Keratinocyte (primary cell): ENCODE data around the gene CRLF2. TPM values are rescaled to one million over a fixed set of nuclear protein-coding genes. Genes with fewer than 3 reads are reported as not detected.

Experiments used
- DNase-seq: peaks from one replicate; pipeline ENCODE4 v3.0.0-alpha.2; 2011; ENCODE audit warnings: low read depth, missing footprints, low spot score
- FAIRE-seq: peaks from 2 replicates; lab custom pipeline; 2011; peaks lifted over from hg19 to GRCh38; lab: Jason Lieb, UNC
- H2AFZ ChIP-seq: 2 replicates; pipeline ENCODE4 v1.6.0; 2012; ENCODE audit warnings: low read length, control low read depth, inconsistent platforms; ENCODE audit not compliant: control insufficient read depth
- H3K27ac ChIP-seq: 2 replicates; pipeline ENCODE4 v1.5.1; 2011; ENCODE audit warnings: low read length; ENCODE audit not compliant: control insufficient read depth, insufficient read depth
- H3K27me3 ChIP-seq: 3 replicates; pipeline ENCODE4 v1.6.0; 2011; ENCODE audit warnings: low read length; ENCODE audit not compliant: control insufficient read depth, insufficient read depth; ENCODE audit errors: extremely low read depth
- H3K36me3 ChIP-seq, 2 experiments: 2 replicates in 1 of 2; 3 replicates in 1 of 2; pipeline ENCODE4 v1.5.1; 2011; ENCODE audit warnings: low read length in 2 of 2, mild to moderate bottlenecking in 1 of 2; ENCODE audit not compliant: control insufficient read depth in 2 of 2, insufficient read depth in 2 of 2; ENCODE audit errors: extremely low read depth in 1 of 2
- H3K4me1 ChIP-seq: 3 replicates; pipeline ENCODE4 v1.5.1; 2011; ENCODE audit warnings: low read length; ENCODE audit not compliant: control insufficient read depth, insufficient read depth; ENCODE audit errors: extremely low read depth
- H3K4me2 ChIP-seq: 3 replicates; pipeline ENCODE4 v1.6.0; 2011; ENCODE audit warnings: low read depth, low read length; ENCODE audit not compliant: control insufficient read depth, insufficient read depth; ENCODE audit errors: extremely low read depth
- H3K4me3 ChIP-seq, 3 experiments: fragments of 200-600 bp in 1 of 3; sonication (generic) in 1 of 3; 2 replicates in 2 of 3; 3 replicates in 1 of 3; pipeline ENCODE4 v1.5.1; 2011 to 2016; ENCODE audit warnings: low read length in 3 of 3, mild to moderate bottlenecking in 3 of 3, control low read depth in 2 of 3, inconsistent platforms in 1 of 3, low read depth in 1 of 3, mixed read lengths in 1 of 3, mixed run types in 1 of 3, moderate library complexity in 1 of 3; ENCODE audit not compliant: control insufficient read depth in 2 of 3, insufficient read depth in 2 of 3; ENCODE audit errors: extremely low read depth in 1 of 3
- H3K79me2 ChIP-seq: 2 replicates; pipeline ENCODE4 v1.6.0; 2012; ENCODE audit warnings: low read length; ENCODE audit not compliant: control insufficient read depth, insufficient read depth
- H3K9ac ChIP-seq: 3 replicates; pipeline ENCODE4 v1.6.0; 2011; ENCODE audit warnings: low read length; ENCODE audit not compliant: control insufficient read depth, insufficient read depth; ENCODE audit errors: extremely low read depth
- H3K9me1 ChIP-seq: 3 replicates; pipeline ENCODE4 v1.6.0; 2011; ENCODE audit warnings: low read length; ENCODE audit not compliant: control insufficient read depth, insufficient read depth; ENCODE audit errors: extremely low read depth
- H3K9me3 ChIP-seq: 2 replicates; pipeline ENCODE4 v1.5.1; 2012; ENCODE audit warnings: low read depth, low read length; ENCODE audit not compliant: control insufficient read depth
- H4K20me1 ChIP-seq: 3 replicates; pipeline ENCODE4 v1.6.0; 2011; ENCODE audit warnings: low read length; ENCODE audit not compliant: control insufficient read depth, insufficient read depth; ENCODE audit errors: extremely low read depth
- EZH2 ChIP-seq: IDR thresholded peaks from one replicate; pipeline ENCODE4 v1.6.1; 2012; ENCODE audit warnings: inconsistent platforms, mild to moderate bottlenecking, low read length, moderate library complexity
- dilution Hi-C: fragments of 300-500 bp; cut with MboI; formaldehyde crosslinking; loops from one replicate; pipeline ENCODE4 v1.7.0; 2020; ENCODE audit warnings: low sequenced_read_pairs; ENCODE audit not compliant: extremely low pct_ligation_motif_present
- polyA plus RNA-seq, 5 experiments: library from polyadenylated mRNA; depleted of rRNA in 3 of 5; stranded (reverse) in 3 of 5; stranded (forward) in 1 of 5; unstranded in 1 of 5; fragments of >200 nt; gene quantifications; 1 replicate in 1 of 5; 2 replicates in 3 of 5; 3 replicates in 1 of 5; pipeline versions ENCODE4 v1.2.1 to v1.2.3, GENCODE V29; 2011 to 2012; ENCODE audit warnings: missing spikeins in 2 of 5, low read depth in 1 of 5, low replicate concordance in 1 of 5
- TF ChIP-seq, protein P1 (sequence below), 3 experiments: IDR thresholded peaks in 1 of 3; conservative IDR thresholded peaks in 1 of 3; optimal IDR thresholded peaks in 1 of 3; 2 replicates in 2 of 3; 3 replicates in 1 of 3; pipeline versions ENCODE3 to v1.5.1; 2011; ENCODE audit warnings: low read length in 3 of 3, mild to moderate bottlenecking in 3 of 3, moderate library complexity in 2 of 3, control low read depth in 1 of 3, inconsistent platforms in 1 of 3; ENCODE audit not compliant: insufficient read depth in 2 of 3; ENCODE audit errors: extremely low read depth in 1 of 3

The CRLF2 gene
- polyA plus RNA-seq, 1 donor (not counting 4 experiments of a cell fraction or from before 2014, with no cell fraction given) = not detected

DNA sequence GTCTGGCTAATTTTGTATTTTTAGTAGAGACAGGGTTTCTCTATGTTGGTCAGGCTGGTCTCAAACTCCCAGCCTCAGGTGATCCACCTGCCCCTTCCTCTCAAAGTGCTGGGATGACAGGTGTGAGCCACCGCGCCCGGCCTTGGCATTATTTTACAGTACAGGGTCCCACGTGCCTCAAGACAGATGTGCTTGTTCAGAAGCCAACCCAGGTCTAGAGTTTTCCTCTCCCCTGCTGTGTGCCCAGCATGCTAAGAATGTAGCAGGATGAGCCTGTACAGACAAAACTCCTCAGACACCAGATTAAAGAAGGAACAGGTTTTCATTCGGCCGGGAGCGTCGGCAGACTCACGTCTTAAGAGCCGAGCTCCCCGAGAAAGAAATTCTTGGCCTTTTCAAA, 42.2 kb downstream of the CRLF2 start:
- H3K4me1 ChIP-seq = no peaks in the 10 kb centered on the region
- TF ChIP-seq, protein P1, sequence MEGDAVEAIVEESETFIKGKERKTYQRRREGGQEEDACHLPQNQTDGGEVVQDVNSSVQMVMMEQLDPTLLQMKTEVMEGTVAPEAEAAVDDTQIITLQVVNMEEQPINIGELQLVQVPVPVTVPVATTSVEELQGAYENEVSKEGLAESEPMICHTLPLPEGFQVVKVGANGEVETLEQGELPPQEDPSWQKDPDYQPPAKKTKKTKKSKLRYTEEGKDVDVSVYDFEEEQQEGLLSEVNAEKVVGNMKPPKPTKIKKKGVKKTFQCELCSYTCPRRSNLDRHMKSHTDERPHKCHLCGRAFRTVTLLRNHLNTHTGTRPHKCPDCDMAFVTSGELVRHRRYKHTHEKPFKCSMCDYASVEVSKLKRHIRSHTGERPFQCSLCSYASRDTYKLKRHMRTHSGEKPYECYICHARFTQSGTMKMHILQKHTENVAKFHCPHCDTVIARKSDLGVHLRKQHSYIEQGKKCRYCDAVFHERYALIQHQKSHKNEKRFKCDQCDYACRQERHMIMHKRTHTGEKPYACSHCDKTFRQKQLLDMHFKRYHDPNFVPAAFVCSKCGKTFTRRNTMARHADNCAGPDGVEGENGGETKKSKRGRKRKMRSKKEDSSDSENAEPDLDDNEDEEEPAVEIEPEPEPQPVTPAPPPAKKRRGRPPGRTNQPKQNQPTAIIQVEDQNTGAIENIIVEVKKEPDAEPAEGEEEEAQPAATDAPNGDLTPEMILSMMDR (optimal IDR thresholded peaks at IDR 0.05 in 1 of 3, IDR thresholded peaks at IDR 0.05 in 1 of 3, conservative IDR thresholded peaks at IDR 0.05 in 1 of 3; ENCODE audit: extremely low read depth in 1 of 3, insufficient read depth in 2 of 3, low read length in 3 of 3) = no peak
- no peak for TF ChIP-seq EZH2
- H2AFZ ChIP-seq = no peak overlapping the region
- no peaks in the 10 kb centered on the region for H3K9me3 ChIP-seq
- no peak overlapping the region for H3K27ac ChIP-seq
- H3K36me3 ChIP-seq = no peaks in the 10 kb centered on the region
- dilution Hi-C loops = no loop called here
- DNase-seq = no peak
- H3K9ac ChIP-seq = no peak overlapping the region
- no peak overlapping the region for H3K4me2 ChIP-seq
- no peaks in the 10 kb centered on the region for H3K79me2 ChIP-seq
- H4K20me1 ChIP-seq = no peaks in the 10 kb centered on the region
- no peak overlapping the region for H3K4me3 ChIP-seq
- no peaks in the 10 kb centered on the region for H3K9me1 ChIP-seq
- H3K27me3 ChIP-seq = no peaks in the 10 kb centered on the region
- no peak for FAIRE-seq

DNA sequence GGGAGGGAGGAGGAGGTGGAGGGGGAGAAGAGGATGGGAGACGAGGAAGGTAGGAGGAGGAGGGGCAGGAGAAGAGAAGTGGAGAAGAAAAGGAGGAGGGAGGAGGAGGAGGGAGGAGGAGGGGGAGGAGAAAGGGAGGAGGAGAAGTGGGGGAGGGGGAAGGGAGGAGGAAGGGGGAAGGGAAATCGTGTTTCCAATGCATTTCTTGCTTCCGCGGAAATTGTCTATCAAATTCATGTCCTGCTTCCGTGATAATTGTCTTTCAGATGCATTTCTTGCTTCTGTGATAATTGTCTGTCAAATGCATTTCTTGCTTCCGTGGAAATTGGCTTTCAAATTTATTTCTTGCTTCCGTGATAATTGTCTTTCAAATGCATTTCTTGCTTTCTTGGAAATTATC, 43.3 kb downstream of the CRLF2 start:
- Histone ChIP-seq H3K4me3 (no peak overlapping the region), H3K9me1 (no peaks in the 10 kb centered on the region), H3K9ac (no peak overlapping the region), H3K27me3 (no peaks in the 10 kb centered on the region), H3K9me3 (no peaks in the 10 kb centered on the region), H4K20me1 (no peaks in the 10 kb centered on the region), H3K4me2 (no peak overlapping the region), H3K79me2 (no peaks in the 10 kb centered on the region), H2AFZ (no peak overlapping the region), H3K27ac (no peak overlapping the region), H3K4me1 (no peaks in the 10 kb centered on the region), H3K36me3 (no peaks in the 10 kb centered on the region)
- dilution Hi-C loops = no loop called here
- FAIRE-seq = no peak
- TF ChIP-seq, protein P1 (optimal IDR thresholded peaks at IDR 0.05 in 1 of 3, IDR thresholded peaks at IDR 0.05 in 1 of 3, conservative IDR thresholded peaks at IDR 0.05 in 1 of 3; ENCODE audit: extremely low read depth in 1 of 3, insufficient read depth in 2 of 3, low read length in 3 of 3) = no peak
- no peak for TF ChIP-seq EZH2
- DNase-seq = no peak
